Epidermal melanocyte (primary cell): ENCODE measurements around the gene NIM1K.
"Not testable (repeated sequence)": the region's sequence is repeated elsewhere in the genome, so short reads cannot be mapped to it uniquely, and the experiment has no call there.

Experiments
- DNase-seq: peaks from one replicate; pipeline ENCODE4 v3.0.0; 2011; ENCODE audit warnings: low spot score; ENCODE audit not compliant: insufficient read length

The NIM1K gene

GRCh38 chr5:43227655-43228054 is 35.6 kb downstream of the NIM1K start:
- DNase-seq: no peak

GRCh38 chr5:43230707-43231106 is 38.7 kb downstream of the NIM1K start:
- no peak for DNase-seq

GRCh38 chr5:43231977-43232376 is 40.0 kb downstream of the NIM1K start:
- no peak for DNase-seq

GRCh38 chr5:43232943-43233833 is 41.2 kb downstream of the NIM1K start:
- no peak for DNase-seq

GRCh38 chr5:43233946-43234345 is 41.9 kb downstream of the NIM1K start:
- no peak for DNase-seq

- DNase-seq: no peak
Observed at GRCh38 chr5:43236653-43237355, 44.8 kb downstream of the NIM1K start.

GRCh38 chr5:43242196-43242595 is 50.2 kb downstream of the NIM1K start:
- DNase-seq: no peak

- no peak for DNase-seq
Observed at GRCh38 chr5:43243270-43243669, 51.2 kb downstream of the NIM1K start.

GRCh38 chr5:43244823-43245565 is 53.0 kb downstream of the NIM1K start:
- DNase-seq: no peak

- DNase-seq: no peak
Observed at GRCh38 chr5:43245724-43246385, 53.8 kb downstream of the NIM1K start.

- no peak for DNase-seq
Observed at GRCh38 chr5:43251754-43252153, 59.7 kb downstream of the NIM1K start.

GRCh38 chr5:43255704-43256103 is 63.7 kb downstream of the NIM1K start:
- no peak for DNase-seq

- DNase-seq: no peak
Observed at GRCh38 chr5:43256261-43256966, 64.4 kb downstream of the NIM1K start.

- DNase-seq: no peak
Observed at GRCh38 chr5:43258116-43258515, 66.1 kb downstream of the NIM1K start.

- DNase-seq: not testable (repeated sequence)
Observed at GRCh38 chr5:43262269-43262668, 70.2 kb downstream of the NIM1K start.

- DNase-seq: no peak
Observed at GRCh38 chr5:43268188-43268820, 76.3 kb downstream of the NIM1K start.

GRCh38 chr5:43270645-43271044 is 78.6 kb downstream of the NIM1K start:
- no peak for DNase-seq

GRCh38 chr5:43273552-43273951 is 81.5 kb downstream of the NIM1K start:
- no peak for DNase-seq

GRCh38 chr5:43274435-43275114 is 82.5 kb downstream of the NIM1K start:
- no peak for DNase-seq

GRCh38 chr5:43275391-43275790 is 83.4 kb downstream of the NIM1K start:
- DNase-seq: no peak
